Right lung (tissue), 5 donors: ENCODE data around the gene ACTR3C. TPM values are rescaled to one million over a fixed set of nuclear protein-coding genes. Genes with fewer than 3 reads are reported as not detected.
"Not testable (repeated sequence)": the region's sequence is repeated elsewhere in the genome, so short reads cannot be mapped to it uniquely, and the experiment has no call there.

Source experiments
- DNase-seq, 2 donors: peaks; one replicate each; pipeline ENCODE4 v3.0.0-alpha.2; 2013
- polyA plus RNA-seq, 5 donors: library from polyadenylated mRNA; unstranded; fragments of 120-200 nt; gene quantifications; one replicate each; pipeline versions ENCODE4 v1.2.1 to v1.2.3, GENCODE V29; 2013; ENCODE audit warnings: inconsistent platforms in 1 of 5, low replicate concordance in 1 of 5; ENCODE audit not compliant: insufficient read length in 5 of 5, insufficient read depth in 1 of 5

Gene ACTR3C
- polyA plus RNA-seq, 5 donors: 4.0 to 9.4 (median 5.4) TPM

DNA sequence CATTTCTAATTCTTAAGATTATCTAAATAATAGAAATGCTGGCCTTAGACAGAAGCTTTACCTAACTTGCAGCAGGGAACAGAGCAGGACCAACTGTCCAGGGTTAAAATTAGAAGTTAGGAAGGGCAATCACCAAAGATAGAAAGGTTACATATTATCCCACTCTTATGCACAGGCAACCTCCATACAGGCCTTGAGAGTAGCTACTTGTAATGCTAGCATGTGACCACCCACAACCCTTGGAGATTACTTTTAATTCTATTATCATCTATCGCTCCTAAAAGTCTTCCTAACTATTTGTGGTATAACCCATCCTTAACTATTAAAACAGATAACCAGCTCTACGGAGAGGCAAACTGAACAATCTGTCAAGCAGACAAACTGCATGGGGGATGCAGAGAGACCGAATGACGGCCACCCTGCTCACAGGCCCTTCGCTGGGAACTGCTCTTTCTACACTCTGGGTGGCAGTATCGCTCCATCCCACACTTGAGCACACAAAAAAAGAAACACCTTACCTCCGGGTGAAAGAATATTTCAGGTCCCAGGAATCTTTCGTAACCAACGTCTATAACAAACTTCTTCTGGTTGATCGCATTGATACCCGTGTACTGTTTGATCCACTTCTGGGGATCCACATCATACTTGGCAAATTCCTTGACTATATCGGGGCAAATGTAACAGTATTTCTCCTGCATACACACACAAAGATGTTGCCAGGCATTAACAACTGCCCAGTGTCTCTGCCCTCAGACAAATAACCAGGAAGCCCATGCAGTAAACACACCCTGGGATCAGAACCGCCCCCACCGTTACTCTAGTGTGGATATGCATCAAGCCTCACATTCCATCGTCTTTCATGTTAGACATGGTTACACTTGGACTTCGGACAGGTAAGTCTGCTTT lies 37.2 kb downstream of the ACTR3C start:
- DNase-seq: not testable (repeated sequence)

- not testable (repeated sequence) for DNase-seq
These were observed 39.7 kb downstream of the ACTR3C start for GRCh38 chr7:150283608-150284007.

DNA sequence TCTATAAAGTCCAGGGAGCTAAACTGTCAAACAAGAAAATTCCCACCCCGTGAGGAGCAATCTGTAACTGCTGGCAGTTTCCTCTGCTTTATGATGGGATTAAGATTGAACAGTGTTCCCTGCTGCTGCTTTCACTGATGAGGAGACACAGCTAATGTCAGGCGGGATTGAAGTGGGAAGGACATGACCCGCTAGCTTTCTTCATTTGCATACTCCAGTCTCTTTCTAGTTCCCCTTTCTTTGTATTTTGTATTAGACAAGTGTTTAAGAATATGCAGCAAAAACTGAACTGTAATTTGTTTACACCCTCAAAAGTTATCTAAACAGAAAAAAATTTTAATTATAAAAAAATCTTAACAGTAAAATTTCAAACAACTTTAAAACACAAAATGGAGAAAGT lies 40.2 kb downstream of the ACTR3C start:
- not testable (repeated sequence) for DNase-seq

DNA sequence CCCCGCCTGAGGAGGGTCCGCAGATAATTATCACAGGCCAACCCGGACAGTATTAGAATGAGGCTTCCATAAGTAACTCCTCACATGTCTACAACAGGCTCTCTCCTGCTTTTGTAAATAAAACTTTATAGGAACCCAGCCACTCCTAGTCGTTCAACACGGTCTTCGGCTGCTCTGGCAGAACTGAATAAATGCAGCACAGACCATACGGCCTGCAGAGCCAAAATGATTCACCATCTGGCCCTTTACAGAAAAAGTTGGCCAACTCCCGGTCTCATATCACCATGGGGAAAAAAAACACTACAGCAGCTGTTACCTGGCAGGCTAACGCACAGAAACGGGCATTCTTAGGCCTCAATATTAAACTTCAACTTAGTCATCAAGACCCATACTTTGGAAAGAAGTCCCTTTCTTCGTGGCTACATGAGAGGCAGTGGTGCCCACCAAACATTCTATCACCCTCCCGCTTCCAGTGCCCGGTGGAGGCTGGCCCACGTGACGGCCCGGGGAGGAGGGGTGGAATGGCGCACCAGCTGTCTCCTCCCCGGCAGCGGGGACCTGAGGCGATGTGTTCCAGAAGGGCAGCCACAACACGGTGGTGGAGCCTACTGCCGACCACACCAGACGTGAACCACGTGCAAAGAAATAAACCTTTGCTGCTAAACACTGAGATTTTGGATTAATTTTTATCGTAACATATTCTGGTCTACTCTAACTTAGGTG lies 41.5 kb downstream of the ACTR3C start:
- not testable (repeated sequence) for DNase-seq

- not testable (repeated sequence) for DNase-seq
These were observed 45.0 kb downstream of the ACTR3C start for GRCh38 chr7:150278383-150278782.

DNA sequence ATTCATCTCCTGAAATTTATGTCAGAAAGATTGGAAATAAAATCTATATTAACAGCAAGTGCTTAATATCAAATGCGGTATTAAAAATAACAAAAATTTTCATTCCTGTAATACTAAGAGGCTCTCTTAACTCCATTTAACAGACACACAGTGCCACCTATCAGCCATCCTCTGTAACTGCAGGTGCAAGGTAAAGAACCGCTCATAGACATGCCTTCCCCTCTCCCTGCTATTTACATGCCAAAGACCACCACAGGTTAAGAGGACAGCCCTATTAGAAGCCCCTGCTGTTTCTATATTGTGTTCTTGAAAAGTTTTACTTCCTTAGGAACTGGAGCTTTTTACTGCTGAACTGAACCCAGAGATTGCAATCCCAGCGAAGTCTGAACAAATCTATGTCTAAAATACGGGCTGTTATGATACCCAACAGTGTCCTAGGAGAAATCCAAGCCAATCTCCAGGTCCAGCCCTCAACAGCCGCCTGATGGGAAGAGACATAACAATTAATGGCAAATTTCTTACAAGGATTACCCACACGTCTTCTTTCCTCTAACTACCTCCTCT lies 47.1 kb downstream of the ACTR3C start:
- DNase-seq: not testable (repeated sequence)

GRCh38 chr7:150271898-150272297 lies 51.4 kb downstream of the ACTR3C start:
- not testable (repeated sequence) for DNase-seq

GRCh38 chr7:150270101-150270824 lies 53.1 kb downstream of the ACTR3C start:
- not testable (repeated sequence) for DNase-seq

DNA sequence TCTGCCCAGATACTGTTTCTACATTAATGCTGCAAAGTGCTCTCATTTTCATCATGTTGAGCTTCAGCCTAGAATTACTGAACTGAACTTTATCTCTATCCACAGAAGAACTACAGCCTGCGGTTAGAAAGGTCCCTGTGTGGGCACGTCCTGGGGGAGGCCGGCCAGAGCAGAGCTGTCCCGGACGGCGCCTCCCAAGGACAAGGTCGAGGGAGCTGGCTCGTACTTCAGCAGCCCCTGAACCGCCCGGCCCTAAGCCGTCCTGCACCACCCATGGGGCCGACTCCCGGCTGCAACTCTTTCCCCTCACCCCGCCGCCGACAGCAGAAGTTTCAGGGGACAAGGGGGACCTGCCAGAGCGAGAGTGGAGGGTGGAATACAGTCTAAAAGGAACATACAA lies 54.5 kb downstream of the ACTR3C start:
- DNase-seq: not testable (repeated sequence)

- not testable (repeated sequence) for DNase-seq
These were observed 55.1 kb downstream of the ACTR3C start for GRCh38 chr7:150268287-150268686.

DNA sequence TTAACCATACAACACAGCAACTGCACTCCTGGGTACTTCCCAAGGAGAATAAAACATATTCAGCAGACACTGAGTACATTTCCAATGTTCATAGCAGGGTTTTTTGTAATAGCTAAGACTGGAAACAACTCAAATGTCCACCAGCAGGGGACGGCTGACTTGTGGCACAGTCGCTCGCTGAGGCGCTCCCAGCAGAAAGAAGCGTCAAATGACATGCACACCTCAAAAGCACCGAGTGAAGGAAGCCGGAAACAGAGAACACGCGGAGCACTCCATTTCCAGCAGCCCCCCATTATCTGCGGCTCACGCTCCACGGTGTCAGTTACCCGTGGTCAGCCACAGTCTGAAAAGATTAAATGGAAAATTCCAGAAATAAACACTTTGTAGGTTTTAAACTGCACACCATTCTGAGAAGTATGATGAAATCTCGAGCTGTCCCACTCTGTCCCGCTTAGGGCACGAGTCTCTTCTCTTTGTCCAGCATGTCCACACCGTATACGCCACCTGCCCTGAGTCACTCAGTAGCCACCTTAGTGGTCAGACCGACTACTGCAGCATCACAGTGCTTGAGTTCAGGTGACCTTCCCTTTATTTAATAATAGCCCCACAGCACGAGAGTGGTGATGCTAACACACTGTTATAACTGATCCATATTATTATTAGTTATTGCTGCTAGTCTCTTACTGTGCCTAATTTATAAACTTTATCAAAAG lies 56.2 kb downstream of the ACTR3C start:
- DNase-seq: not testable (repeated sequence)

GRCh38 chr7:150262656-150263055 lies 60.7 kb downstream of the ACTR3C start:
- not testable (repeated sequence) for DNase-seq

DNA sequence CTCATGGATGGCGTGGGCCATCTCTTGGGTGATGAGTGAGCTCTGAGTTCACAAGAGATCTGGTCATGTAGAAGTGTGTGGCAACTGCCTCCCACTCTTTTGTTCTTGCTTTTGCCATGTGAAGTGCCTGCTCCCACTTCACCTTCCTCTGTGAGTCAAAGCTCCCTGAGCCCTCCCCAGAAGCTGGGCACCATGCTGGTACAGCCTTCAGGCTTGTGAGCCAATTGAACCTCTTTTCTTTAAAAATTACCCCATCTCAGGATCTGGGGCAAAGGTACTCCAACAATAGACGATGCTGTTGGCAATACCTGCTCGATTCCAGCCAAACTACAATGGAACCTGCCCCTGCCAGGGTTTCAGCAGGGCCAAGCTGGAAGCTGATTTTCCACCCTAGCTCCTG lies 75.6 kb downstream of the ACTR3C start:
- DNase-seq: not testable (repeated sequence)

DNA sequence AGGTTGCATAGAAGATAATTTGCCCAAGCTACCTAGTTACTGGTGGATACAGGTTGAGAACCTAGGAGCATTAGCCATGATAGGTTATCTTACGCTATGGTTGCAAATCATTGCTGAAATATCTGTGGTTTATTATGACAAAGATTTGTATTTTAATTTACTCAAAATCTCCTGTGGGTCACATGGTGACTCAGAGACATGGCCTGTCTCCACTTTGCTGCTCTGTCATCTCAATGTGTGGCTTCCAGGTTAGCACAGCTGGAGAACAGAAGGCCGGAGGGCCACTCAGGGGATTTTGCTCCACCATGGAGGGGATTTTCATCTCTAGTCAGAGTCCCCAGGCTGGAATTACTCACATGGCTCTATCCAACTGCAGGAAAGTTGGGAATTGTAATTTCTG lies 78.1 kb downstream of the ACTR3C start:
- DNase-seq: not testable (repeated sequence)

GRCh38 chr7:150242935-150243334 lies 80.4 kb downstream of the ACTR3C start:
- DNase-seq: not testable (repeated sequence)

DNA sequence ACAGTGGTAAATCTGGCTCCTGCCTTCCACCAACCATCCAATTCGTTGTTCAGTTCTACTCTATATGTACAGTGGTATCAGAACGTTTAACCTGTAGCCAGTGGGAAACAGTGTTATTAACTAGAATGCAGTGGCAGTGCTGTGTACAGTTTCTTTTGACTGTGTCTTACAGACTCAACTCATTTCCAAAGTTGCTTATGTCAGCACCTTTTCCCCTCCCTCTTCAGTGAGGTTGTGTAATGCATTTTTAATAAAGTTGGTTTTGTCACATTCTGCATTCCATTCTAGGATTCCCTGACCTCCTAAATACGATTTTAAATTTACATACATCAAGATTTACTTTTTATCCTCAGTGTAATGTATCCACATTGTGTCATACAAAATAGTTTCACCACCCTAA lies 97.9 kb downstream of the ACTR3C start:
- DNase-seq: not testable (repeated sequence)

- DNase-seq: not testable (repeated sequence)
These were observed 101.0 kb downstream of the ACTR3C start for GRCh38 chr7:150222083-150222972.

- not testable (repeated sequence) for DNase-seq
These were observed 102.6 kb downstream of the ACTR3C start for GRCh38 chr7:150220673-150221181.

- not testable (repeated sequence) for DNase-seq
These were observed 103.2 kb downstream of the ACTR3C start for GRCh38 chr7:150219941-150220658.
